Measurements from ENCODE around the gene ARHGAP31. TPM values are rescaled to one million over a fixed set of nuclear protein-coding genes. Genes with fewer than 3 reads are reported as not detected.

Gene ARHGAP31
- total RNA-seq, 1 experiment from 2014 or later: 7.2 TPM

- TF ChIP-seq FOXP4 (CRISPR knock-in tag; IDR thresholded peaks at IDR 0.05): no peak
- no peak for TF ChIP-seq PRRX2 (CRISPR knock-in tag; IDR thresholded peaks at IDR 0.05)
- TF ChIP-seq ZNF532 (CRISPR knock-in tag; IDR thresholded peaks at IDR 0.05; ENCODE audit: borderline replicate concordance): no peak
- no peak for TF ChIP-seq MAX (CRISPR knock-in tag; IDR thresholded peaks at IDR 0.05)
- TF ChIP-seq FOXK1 (CRISPR knock-in tag; IDR thresholded peaks at IDR 0.05): no peak
- TF ChIP-seq SMAD3 (CRISPR knock-in tag; IDR thresholded peaks at IDR 0.05; ENCODE audit: borderline replicate concordance): no peak
Measured at GRCh38 chr3:119258915-119259314, 35.3 kb upstream of the ARHGAP31 start (continued).

- ATAC-seq (no peak), DNase-seq (ENCODE audit: low spot score) (no peak)
- Mint-ChIP-seq H3K36me3 (no peaks in the 10 kb centered on the region; the same call in 1 of the 2 replicates), H3K9me3 (no peaks in the 10 kb centered on the region), H3K27ac (no peak overlapping the region), H3K4me3 (no peak overlapping the region), H3K27me3 (ENCODE audit: low read depth) (no peaks in the 10 kb centered on the region), H3K4me1 (peaks cover 56% of the 10 kb centered on the region)
- CTCF ChIA-PET: interaction anchor here (0.8 kb wide), 1 partner anchor 129 kb away, joined by 3 read pairs; no protein-coding TSS in a partner anchor
- POLR2A ChIA-PET: interaction anchor here (0.5 kb wide), 1 partner anchor 136 kb away, joined by 3 read pairs; no protein-coding TSS in a partner anchor
- TF ChIP-seq ZBTB43 (CRISPR knock-in tag; IDR thresholded peaks at IDR 0.05) (no peak), NR2C2 (CRISPR knock-in tag; IDR thresholded peaks at IDR 0.05) (no peak), MXD4 (CRISPR knock-in tag; IDR thresholded peaks at IDR 0.05; ENCODE audit: borderline replicate concordance) (no peak), JUN (CRISPR knock-in tag; IDR thresholded peaks at IDR 0.05) (no peak), FOXJ3 (CRISPR knock-in tag; IDR thresholded peaks at IDR 0.05; ENCODE audit: borderline replicate concordance) (no peak), ZNF512 (CRISPR knock-in tag; IDR thresholded peaks at IDR 0.05; ENCODE audit: borderline replicate concordance) (no peak), HMGA2 (CRISPR knock-in tag; IDR thresholded peaks at IDR 0.05) (no peak), SMAD3 (CRISPR knock-in tag; IDR thresholded peaks at IDR 0.05; ENCODE audit: borderline replicate concordance) (no peak), EMX1 (CRISPR knock-in tag; IDR thresholded peaks at IDR 0.05) (no peak), ZSCAN18 (CRISPR knock-in tag; IDR thresholded peaks at IDR 0.05) (no peak), ZNF121 (CRISPR knock-in tag; IDR thresholded peaks at IDR 0.05) (no peak), TEAD4 (CRISPR knock-in tag; IDR thresholded peaks at IDR 0.05) (no peak), PRRX2 (CRISPR knock-in tag; IDR thresholded peaks at IDR 0.05) (no peak)
Measured at GRCh38 chr3:119259821-119260220, 34.4 kb upstream of the ARHGAP31 start.

Measured in WTC11 (cell line).